ENCODE results near the gene UCN2.

- TF ChIP-seq ZNF274 (IDR thresholded peaks at IDR 0.05; ENCODE audit: low read depth, low read length) (no peak), YY1 (IDR thresholded peaks at IDR 0.05; ENCODE audit: insufficient read depth, insufficient read length) (peak; percentile 84), SUZ12 (IDR thresholded peaks at IDR 0.05; ENCODE audit: extremely low read depth, insufficient read depth, insufficient read length) (no peak)
Measured at GRCh38 chr3:48609088-48610005, 45.8 kb upstream of the UCN2 start, which contains the start of gene UQCRC1.

Data from NT2/D1 (cell line).